ENCODE results near the gene RGS9.
"Not testable (repeated sequence)": the region's sequence is repeated elsewhere in the genome, so short reads cannot be mapped to it uniquely, and the experiment has no call there.

The RGS9 gene

DNA sequence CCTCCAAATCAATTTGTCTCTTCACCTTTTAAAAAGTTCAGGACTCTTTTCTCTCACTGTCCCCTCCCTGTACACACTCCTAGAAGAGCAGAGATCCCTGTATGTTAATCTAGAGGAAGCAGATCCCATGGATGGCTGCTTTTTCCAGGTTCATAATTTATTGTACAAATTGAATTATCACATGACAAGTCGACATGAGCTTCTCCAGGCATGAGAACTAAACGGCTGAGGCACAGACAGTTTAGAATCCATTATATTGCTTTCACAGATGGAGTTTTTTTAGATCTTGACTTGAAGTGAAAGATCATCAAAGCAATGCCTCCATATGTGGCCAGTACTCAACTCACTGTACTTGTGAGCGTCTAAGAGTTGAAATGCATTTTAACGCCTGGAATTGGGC lies 47.9 kb downstream of the RGS9 start:
- no peak for DNase-seq

DNA sequence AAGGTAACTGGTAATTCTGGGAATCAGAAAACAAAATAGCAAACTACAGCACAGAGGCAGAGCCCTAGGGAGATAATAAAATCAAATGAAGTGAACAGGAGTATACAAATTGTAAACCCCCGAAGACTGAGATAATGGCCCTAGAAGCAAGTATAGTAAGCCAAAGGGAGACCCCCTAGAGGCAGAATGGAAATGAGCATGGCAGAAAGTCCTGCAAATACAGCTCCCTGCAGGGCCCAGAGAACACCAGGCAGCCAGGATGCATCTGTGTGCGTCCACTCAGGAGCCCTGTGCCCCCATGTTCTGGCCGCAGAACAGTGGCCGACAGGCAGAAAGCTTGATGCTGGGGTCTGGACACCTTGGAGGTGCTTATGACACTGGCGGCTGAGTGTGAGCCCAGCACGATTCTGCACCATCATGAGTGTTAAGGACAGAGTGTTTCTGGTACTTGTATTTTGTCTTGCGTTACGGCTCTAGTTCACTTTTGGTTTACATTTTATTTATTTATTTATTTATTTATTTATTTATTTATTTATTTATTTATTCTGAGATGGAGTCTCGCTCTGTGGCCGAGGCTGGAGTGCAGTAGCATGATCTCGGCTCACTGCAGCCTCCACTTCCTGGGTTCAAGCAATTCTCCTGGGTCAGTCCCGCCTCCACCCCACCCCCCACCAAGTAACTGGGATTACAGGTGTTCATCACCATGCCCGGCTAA lies 48.7 kb downstream of the RGS9 start:
- DNase-seq, result no peak

- no peak for DNase-seq
Observed at GRCh38 chr17:65190467-65191097, 53.4 kb downstream of the RGS9 start.

DNA sequence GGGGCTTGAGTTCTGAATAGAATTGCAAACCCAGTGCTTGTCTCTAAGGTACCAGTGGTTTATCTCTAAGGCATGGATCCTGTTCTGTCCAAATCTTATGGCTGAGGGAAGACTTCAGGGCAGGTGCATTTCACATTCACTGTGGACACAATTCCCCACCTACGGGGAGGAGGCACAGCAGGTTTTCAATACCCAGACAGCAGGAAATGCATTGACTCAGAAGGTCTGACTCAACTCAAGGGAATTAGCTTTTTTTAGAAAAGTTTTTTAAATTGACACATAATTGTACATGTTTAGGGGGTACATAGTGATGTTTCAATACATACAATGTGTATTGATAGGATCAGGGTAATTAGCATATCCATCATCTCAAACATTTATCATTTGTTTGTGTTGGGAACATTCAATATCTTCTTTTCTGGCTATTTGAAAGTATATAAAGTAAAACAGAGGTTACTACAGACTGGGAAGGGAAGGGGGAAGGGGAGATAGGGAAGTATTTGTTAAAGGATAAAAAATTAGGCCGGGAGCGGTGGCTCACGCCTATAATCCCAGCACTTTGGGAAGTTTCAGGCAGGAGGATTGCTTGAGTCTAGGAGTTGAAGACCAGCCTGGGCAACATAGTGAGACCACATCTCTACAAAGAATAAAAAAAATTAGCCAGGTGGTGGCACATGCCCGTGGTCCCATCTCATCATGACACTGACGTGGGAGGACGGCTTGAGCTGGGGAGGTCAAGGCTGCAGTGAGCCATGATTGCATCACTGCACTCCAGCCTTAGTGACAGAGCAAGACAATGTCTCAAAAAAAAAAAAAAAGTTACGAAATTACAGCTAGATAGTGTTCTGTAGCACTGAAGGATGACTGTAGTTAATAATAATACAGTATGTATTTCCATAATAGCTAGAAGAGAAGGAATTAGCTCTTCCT lies 54.9 kb downstream of the RGS9 start:
- DNase-seq, result no peak

GRCh38 chr17:65193305-65193704 lies 56.1 kb downstream of the RGS9 start:
- no peak for DNase-seq

GRCh38 chr17:65193716-65194293 lies 56.6 kb downstream of the RGS9 start:
- no peak for DNase-seq

GRCh38 chr17:65194670-65195334 lies 57.6 kb downstream of the RGS9 start:
- no peak for DNase-seq

DNA sequence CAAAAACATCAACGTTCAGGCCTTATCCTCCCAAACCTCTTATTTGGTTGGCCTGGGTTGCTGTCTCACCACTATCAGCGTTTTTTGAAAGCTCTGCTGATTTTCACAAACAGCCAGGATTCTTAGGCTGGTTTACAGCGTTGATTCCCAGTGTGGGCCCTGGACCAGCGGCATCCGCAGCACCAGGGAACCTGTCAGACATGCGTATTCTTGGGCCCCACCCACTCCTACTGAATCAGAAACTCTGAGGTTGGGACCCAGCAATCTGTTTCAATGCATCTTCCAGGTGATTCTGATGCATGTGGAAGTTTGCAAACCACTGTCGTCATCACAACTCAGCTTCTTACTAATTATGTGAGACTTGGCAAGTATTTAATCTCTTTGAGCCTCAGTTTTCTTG lies 58.5 kb downstream of the RGS9 start:
- no peak for DNase-seq

DNA sequence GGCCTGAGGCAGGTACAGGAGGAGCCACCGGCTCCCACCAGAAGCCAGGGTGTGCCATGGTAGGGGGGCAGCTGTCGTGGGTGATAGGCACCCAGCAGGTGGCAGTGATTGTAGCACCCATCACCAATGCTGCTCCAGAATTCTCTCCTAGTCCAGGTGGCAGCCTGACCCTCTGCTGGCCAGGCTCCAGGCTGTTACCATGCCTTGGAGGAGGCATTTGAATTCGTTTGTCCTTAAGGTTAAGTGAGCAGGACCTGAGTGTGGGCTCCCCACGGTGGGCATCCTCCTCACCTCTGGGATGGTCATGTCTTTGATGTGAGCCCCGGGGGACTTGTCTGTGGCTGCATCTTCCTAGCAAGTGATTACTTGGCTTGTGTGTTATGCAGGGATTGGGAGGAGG lies 59.4 kb downstream of the RGS9 start:
- DNase-seq, result no peak

DNA sequence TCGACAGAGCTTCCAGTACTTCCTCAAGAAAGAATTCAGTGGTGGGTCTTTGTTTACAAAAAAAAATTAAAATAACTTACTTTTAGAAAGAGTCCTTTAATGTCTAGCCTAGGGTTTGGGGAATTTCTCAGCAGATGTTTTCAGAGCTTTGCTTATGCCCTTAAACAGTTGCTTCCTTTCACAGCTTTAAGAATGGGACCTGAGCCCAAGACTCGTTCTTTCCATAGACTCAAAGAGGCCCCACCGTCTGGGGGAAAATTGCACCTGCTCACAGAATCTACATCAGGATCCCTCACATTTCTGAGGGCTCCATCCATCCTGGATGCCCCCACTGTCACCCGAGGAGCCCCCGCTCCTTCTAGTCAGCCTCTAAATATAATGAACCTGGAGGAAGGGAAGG lies 60.0 kb downstream of the RGS9 start:
- no peak for DNase-seq

DNA sequence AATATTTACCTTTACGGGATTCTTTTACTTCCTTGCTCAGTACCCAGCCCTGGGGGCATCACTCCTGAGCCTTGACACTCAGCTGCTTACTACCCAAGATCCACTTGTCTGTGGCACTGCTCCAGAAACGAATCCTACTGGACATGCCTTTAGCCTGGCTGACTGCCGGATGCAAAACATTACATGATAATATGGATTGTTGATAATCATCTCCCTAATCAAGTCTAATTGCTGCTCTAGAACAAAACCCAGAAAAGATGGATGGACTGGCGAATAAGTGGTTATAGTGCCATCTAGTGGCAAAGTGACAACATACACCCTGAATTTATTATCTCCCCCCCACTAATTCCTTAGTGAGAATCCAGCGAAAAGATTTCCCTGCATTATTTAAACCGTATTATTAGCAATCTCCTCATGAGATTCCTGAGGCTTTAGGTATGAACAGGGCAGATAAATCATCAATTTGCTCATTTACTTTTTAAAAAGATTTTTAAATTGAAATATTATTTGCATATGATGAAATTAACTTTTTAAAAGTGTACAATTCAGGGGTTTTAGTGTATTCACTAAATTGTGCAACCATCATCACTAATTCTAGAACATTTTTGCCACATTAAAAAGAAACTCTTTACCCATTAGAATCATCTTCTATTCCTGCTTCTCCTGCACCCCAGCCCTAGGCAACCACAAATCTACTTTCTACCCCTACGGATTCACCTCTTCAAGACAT lies 61.6 kb downstream of the RGS9 start:
- DNase-seq, result no peak

DNA sequence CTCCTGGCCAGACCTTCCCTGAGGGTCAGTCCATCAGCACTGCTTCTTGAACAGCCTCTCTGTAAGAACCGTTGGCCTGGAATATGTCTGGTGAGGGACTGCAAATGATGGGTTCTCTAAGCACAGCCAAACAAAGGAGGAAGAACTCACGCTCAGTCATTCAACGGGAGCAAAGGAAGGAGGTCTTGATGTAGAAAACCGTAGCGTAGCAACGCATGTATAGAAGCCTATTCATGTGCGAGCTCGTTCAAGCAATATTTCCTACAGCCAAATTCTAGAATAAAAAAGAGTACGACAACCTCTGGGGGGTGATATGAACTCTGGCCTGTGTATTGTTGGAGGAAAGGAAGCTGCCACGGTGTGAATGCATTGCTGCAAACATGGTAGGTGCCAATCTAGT lies 64.2 kb downstream of the RGS9 start:
- DNase-seq, result no peak

GRCh38 chr17:65202844-65203571 lies 65.8 kb downstream of the RGS9 start:
- DNase-seq, result no peak

- DNase-seq, result no peak
Observed at GRCh38 chr17:65204001-65204400, 66.8 kb downstream of the RGS9 start.

DNA sequence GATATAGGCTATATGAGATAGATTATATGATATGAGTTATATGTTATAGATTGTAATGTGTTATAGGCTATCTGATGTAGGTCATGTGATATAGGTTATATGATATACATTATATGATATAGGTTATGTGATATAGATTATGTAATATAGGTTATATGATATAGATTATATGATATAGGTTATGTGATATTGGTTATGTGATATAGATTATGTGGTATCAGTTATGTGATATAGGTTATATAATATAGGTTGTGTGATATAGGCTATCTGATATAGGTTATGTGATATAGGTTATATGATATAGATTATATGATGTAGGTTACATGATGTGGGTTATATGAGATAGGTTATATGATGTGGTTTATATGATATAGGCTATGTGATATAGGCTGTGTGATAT lies 68.5 kb downstream of the RGS9 start:
- no peak for DNase-seq

DNA sequence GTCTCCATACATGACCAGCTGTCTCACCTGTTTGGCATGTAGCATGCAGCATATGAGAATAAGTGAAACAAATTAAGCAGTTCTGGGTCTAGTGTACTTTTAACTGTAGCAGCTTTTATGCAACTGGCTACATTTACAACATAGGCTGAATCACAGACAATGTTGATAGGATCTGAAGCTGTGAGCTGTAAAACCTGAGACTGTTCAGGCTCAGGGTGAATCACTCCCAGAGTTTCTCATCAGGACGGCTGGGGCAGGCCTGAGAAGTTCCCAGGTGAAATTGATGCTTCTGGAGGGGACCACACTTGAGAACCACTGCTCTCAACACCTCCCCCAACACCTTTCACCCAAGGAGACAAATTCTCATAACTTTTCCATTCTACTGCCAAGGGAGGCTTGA lies 70.3 kb downstream of the RGS9 start:
- DNase-seq, result not testable (repeated sequence)

DNA sequence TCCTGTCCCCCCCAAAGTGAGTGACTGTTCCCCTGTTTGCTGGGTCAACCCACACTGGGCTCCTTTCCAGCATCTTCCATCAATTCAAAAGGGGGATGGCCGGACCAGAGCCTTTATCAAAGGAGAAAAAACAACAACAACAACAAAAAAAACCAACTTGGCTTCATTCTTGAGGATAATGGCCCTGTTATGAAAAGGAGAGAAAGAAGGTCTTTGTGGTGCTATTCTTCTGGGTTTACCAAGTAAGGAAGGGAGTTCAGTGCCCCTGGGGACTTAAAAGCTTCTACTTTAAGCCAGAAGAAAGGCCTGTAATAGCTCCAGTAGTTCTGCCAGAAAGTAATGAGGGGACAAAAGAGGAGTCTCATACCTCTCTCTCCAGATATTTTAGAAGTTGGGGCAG lies 71.5 kb downstream of the RGS9 start:
- DNase-seq, result no peak

DNA sequence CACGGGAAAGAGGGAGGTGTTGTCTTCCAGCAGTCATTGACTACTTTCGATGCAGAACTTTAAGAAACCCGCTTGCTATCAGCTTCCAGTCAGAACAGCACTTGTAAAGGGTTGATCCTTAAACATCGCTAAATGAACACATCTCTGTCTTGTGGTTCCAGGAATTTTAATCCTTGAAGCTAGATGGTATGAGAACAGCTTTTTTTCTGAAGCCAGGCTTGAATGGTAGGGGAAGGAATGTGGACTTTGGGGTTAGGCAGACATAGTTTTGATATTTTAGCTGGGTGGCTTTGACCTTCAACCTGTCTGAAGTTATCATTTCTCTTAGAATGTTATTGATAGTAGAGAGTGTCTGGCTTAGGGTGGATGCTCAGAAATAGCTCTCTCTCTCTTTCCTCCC lies 81.1 kb downstream of the RGS9 start:
- no peak for DNase-seq

- DNase-seq, result no peak
Observed at GRCh38 chr17:65219124-65219523, 82.0 kb downstream of the RGS9 start.

- no peak for DNase-seq
Observed at GRCh38 chr17:65219707-65220106, 82.5 kb downstream of the RGS9 start.

- DNase-seq, result no peak
Observed at GRCh38 chr17:65220732-65221131, 83.6 kb downstream of the RGS9 start.

Data from NCI-H1048 (cell line).